NCI-H2107 (cell line): ENCODE data around the gene PLAA.

Source experiments
- DNase-seq: peaks from one replicate; lab custom pipeline; 2025; lab: John Stamatoyannopoulos, UW

Gene PLAA

GRCh38 chr9:26946753-26947727, at the start of gene PLAA:
TSS of gene PLAA (minus strand) at chr9:26947242. CDS start at chr9:26947045, 197 bp downstream.
- DNase-seq, result peak; percentile 85

GRCh38 chr9:26995810-26996209, 48.8 kb upstream of the PLAA start:
- DNase-seq, result no peak

GRCh38 chr9:26983340-26983739, 36.3 kb upstream of the PLAA start:
- no peak for DNase-seq

GRCh38 chr9:26975728-26976707, 29.0 kb upstream of the PLAA start:
- DNase-seq, result peak; percentile 4

- no peak for DNase-seq
These were observed 27.9 kb upstream of the PLAA start for GRCh38 chr9:26974927-26975326.

- no peak for DNase-seq
These were observed 26.9 kb upstream of the PLAA start for GRCh38 chr9:26973989-26974388.

- no peak for DNase-seq
These were observed 24.7 kb upstream of the PLAA start for GRCh38 chr9:26971721-26972120.

GRCh38 chr9:26956860-26957233, 9.8 kb upstream of the PLAA start:
- DNase-seq, result no peak

GRCh38 chr9:26955921-26956859, 9.1 kb upstream of the PLAA start, which contains the start of gene IFT74:
TSS of gene IFT74 (plus strand) at chr9:26956412. CDS start at chr9:26961968, 5,556 bp downstream.
- peak; percentile 90 for DNase-seq

- no peak for DNase-seq
These were observed 8.3 kb upstream of the PLAA start for GRCh38 chr9:26955222-26955903.

- DNase-seq, result no peak
These were observed 7.0 kb upstream of the PLAA start for GRCh38 chr9:26954050-26954508.

- DNase-seq, result no peak
These were observed 4.8 kb upstream of the PLAA start for GRCh38 chr9:26951794-26952193.

GRCh38 chr9:26950521-26950920, 3.5 kb upstream of the PLAA start:
- no peak for DNase-seq

GRCh38 chr9:26949637-26950069, 2.6 kb upstream of the PLAA start:
- DNase-seq, result no peak

- no peak for DNase-seq
These were observed 694 bp upstream of the PLAA start for GRCh38 chr9:26947736-26948135.

GRCh38 chr9:26945591-26945990, 1.5 kb downstream of the PLAA start:
- DNase-seq, result no peak

- DNase-seq, result no peak
These were observed 6.3 kb downstream of the PLAA start for GRCh38 chr9:26940779-26941178.

- DNase-seq, result no peak
These were observed 6.9 kb downstream of the PLAA start for GRCh38 chr9:26939955-26940711.

- no peak for DNase-seq
These were observed 9.1 kb downstream of the PLAA start for GRCh38 chr9:26937816-26938371.
